Caco-2 (cell line): Measurements from ENCODE around the gene KATNAL2. TPM values are rescaled to one million over a fixed set of nuclear protein-coding genes. Genes with fewer than 3 reads are reported as not detected.

ENCODE experiments used
- BruUV-seq: library from RNA; stranded (reverse); fragments of 400-500 nt; replicated peaks from 2 replicates; lab custom pipeline; 2021; lab: Mats Ljungman, UMichigan
- CTCF ChIA-PET: fragments of 300-600 bp; sonication (Branson Sonifier 250); formaldehyde crosslinking; loops from one replicate; lab custom pipeline; 2022; ENCODE audit warnings: antibody characterized with exemption; lab: Charles Lee
- POLR2A ChIA-PET: fragments of 300-600 bp; sonication (Branson Sonifier 250); formaldehyde crosslinking; loops from one replicate; lab custom pipeline; 2022; ENCODE audit warnings: antibody characterized with exemption; lab: Charles Lee
- DNase-seq, 2 experiments: peaks; one replicate each; pipeline versions ENCODE4 v3.0.0 to v3.0.0-alpha.2; 2020 to 2022
- H3K27me3 ChIP-seq: replicated peaks from 2 replicates; pipeline ENCODE4 v1.6.0; 2011; ENCODE audit warnings: low read length; ENCODE audit not compliant: control insufficient read depth, insufficient read depth
- H3K36me3 ChIP-seq: 2 replicates; pipeline ENCODE4 v1.5.1; 2011; ENCODE audit warnings: low read length; ENCODE audit not compliant: control insufficient read depth, insufficient read depth
- H3K4me1 ChIP-seq: fragments of 250-450 bp; sonication (Bioruptor Pico); 2 replicates; pipeline ENCODE4 v1.5.1; 2020; ENCODE audit warnings: mild to moderate bottlenecking
- H3K4me3 ChIP-seq: 2 replicates; pipeline ENCODE4 v1.5.1; 2011; ENCODE audit warnings: low read depth, mild to moderate bottlenecking, control low read depth, low read length
- H3K9me3 ChIP-seq: fragments of 250-450 bp; sonication (Bioruptor Pico); 2 replicates; pipeline ENCODE4 v1.5.1; 2020; ENCODE audit warnings: mild to moderate bottlenecking, moderate library complexity
- H3K27ac Mint-ChIP-seq: one replicate; pipeline ENCODE4 v1.8.0; 2022; ENCODE audit warnings: mixed read lengths; ENCODE audit not compliant: unreplicated experiment
- H3K27me3 Mint-ChIP-seq: one replicate; pipeline ENCODE4 v1.8.0; 2022; ENCODE audit warnings: mixed read lengths; ENCODE audit not compliant: insufficient read depth, unreplicated experiment
- H3K36me3 Mint-ChIP-seq: one replicate; pipeline ENCODE4 v1.8.0; 2022; ENCODE audit warnings: mild to moderate bottlenecking, mixed read lengths; ENCODE audit not compliant: insufficient read depth, unreplicated experiment
- H3K4me1 Mint-ChIP-seq: one replicate; pipeline ENCODE4 v1.8.0; 2022; ENCODE audit warnings: low read depth, mixed read lengths; ENCODE audit not compliant: unreplicated experiment
- H3K4me3 Mint-ChIP-seq: one replicate; pipeline ENCODE4 v1.8.0; 2022; ENCODE audit warnings: mild to moderate bottlenecking, moderate library complexity, mixed read lengths; ENCODE audit not compliant: unreplicated experiment
- H3K9me3 Mint-ChIP-seq: one replicate; pipeline ENCODE4 v1.8.0; 2022; ENCODE audit warnings: mixed read lengths; ENCODE audit not compliant: unreplicated experiment
- CTCF ChIP-seq, 2 experiments: fragments of 200-600 bp in 1 of 2; IDR thresholded peaks; 1 replicate in 1 of 2; 2 replicates in 1 of 2; pipeline versions ENCODE4 v1.5.1 to v1.8.0; 2011 to 2022; ENCODE audit warnings: antibody characterized with exemption in 1 of 2, control low read depth in 1 of 2, inconsistent platforms in 1 of 2, low read depth in 1 of 2, low read length in 1 of 2, mild to moderate bottlenecking in 1 of 2, moderate library complexity in 1 of 2; ENCODE audit not compliant: insufficient read depth in 1 of 2, severe bottlenecking in 1 of 2, unreplicated experiment in 1 of 2
- intact Hi-C: fragments of 100-400 bp; cut with micrococcal nuclease; formaldehyde crosslinking; loops from one replicate; pipeline ENCODE4 v1.10.0; 2022; ENCODE audit not compliant: unreplicated experiment
- total RNA-seq: library from RNA; stranded (reverse); gene quantifications from 2 replicates; pipeline ENCODE4 v1.2.3, GENCODE V29; 2022

Gene KATNAL2
- total RNA-seq, 1 experiment from 2014 or later = not detected

DNA sequence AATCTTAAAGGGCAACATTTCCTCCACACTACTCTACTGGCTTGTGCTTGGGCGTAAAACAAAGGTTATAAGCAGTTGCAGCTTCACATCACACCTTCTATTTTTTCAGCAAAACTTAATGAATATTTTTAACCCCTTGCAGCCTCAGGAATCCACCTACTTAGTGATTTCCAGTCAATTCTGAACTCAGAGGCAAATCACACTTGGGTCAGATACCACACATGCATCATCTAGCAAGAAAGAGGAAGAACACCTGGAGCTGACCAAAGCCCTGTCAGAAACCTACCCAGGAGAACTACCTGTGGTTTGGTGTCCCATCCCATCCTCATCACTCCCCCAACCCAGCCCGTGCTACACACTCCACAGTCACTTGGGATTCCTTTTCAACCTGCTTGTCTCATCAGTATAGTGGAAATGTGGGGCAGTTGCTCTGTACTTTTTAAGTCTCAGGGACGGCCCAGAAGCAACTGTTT, 25.6 kb upstream of the KATNAL2 start:
- H3K27me3 Mint-ChIP-seq = no peaks in the 10 kb centered on the region
- peaks cover 9% of the 10 kb centered on the region for H3K36me3 Mint-ChIP-seq
- no peak for TF ChIP-seq CTCF (IDR thresholded peaks at IDR 0.05; ENCODE audit: insufficient read depth in 1 of 2, low read depth in 1 of 2, low read length in 1 of 2, severe bottlenecking in 1 of 2, unreplicated experiment in 1 of 2)
- intact Hi-C loops = no loop called here
- peaks cover 10% of the 10 kb centered on the region for H3K9me3 Mint-ChIP-seq
- Histone ChIP-seq H3K27me3 (no peaks in the 10 kb centered on the region), H3K9me3 (no peaks in the 10 kb centered on the region), H3K4me3 (no peak overlapping the region), H3K4me1 (peaks cover 11% of the 10 kb centered on the region), H3K36me3 (0 out of 2 replicates have a peak, but pooled peaks cover 3% of the 10 kb centered on the region)
- ChIA-PET CTCF (no interaction called here), POLR2A (no interaction called here)
- BruUV-seq = no TSS peak
- H3K4me3 Mint-ChIP-seq = no peak overlapping the region
- DNase-seq = no peak
- no peaks in the 10 kb centered on the region for H3K4me1 Mint-ChIP-seq
- H3K27ac Mint-ChIP-seq = no peak overlapping the region

DNA sequence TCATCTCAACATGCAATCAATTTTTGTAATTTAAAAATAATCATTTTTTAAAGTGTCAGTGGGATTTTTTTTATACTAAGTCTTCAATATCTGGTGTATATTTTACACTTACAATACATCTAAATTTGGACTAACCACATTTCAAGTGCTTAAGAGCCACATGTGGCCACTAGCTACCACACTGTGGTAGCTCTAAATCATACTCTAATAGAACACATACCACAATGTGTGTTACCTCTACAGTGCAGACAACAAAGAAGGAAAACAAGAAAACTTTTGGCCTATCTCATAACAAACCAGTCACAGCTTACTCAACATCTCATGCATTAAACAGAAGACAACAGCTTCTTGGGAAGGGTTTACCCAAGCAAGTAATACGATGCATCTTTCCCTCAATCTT, 24.6 kb upstream of the KATNAL2 start:
- Histone ChIP-seq H3K4me3 (no peak overlapping the region), H3K9me3 (no peaks in the 10 kb centered on the region), H3K4me1 (peaks cover 11% of the 10 kb centered on the region), H3K27me3 (no peaks in the 10 kb centered on the region), H3K36me3 (0 out of 2 replicates have a peak, but pooled peaks cover 3% of the 10 kb centered on the region)
- DNase-seq = no peak
- TF ChIP-seq CTCF (IDR thresholded peaks at IDR 0.05; ENCODE audit: insufficient read depth in 1 of 2, low read depth in 1 of 2, low read length in 1 of 2, severe bottlenecking in 1 of 2, unreplicated experiment in 1 of 2) = no peak
- H3K4me1 Mint-ChIP-seq = no peaks in the 10 kb centered on the region
- intact Hi-C loops = no loop called here
- ChIA-PET POLR2A (no interaction called here), CTCF (no interaction called here)
- no peaks in the 10 kb centered on the region for H3K27me3 Mint-ChIP-seq
- no TSS peak for BruUV-seq
- H3K4me3 Mint-ChIP-seq = no peak overlapping the region
- peak overlapping the region; percentile 70 for H3K27ac Mint-ChIP-seq
- peaks cover 9% of the 10 kb centered on the region for H3K36me3 Mint-ChIP-seq
- peaks cover 10% of the 10 kb centered on the region for H3K9me3 Mint-ChIP-seq

DNA sequence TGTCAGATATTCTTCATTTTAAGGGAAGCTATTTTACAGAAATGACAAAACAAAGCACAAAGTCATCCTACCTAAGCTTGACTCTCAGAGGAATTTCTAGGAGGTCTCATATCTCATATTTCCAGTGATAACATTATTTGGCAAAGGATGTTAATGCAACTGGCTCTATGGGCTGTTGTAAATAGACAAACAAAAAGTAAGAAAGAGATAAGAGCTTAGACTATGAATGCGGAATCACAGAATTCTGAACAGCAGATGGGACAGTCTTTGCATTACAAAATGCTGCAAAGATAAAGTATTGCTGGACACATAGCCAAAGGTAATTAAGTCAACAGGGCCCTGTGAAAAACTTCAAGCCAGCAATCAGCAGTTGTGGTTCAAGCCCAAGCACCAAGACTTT, 24.0 kb upstream of the KATNAL2 start:
- peak; percentile 29 to 33 for DNase-seq
- BruUV-seq = no TSS peak
- Mint-ChIP-seq H3K27me3 (no peaks in the 10 kb centered on the region), H3K36me3 (peaks cover 9% of the 10 kb centered on the region), H3K4me1 (no peaks in the 10 kb centered on the region), H3K9me3 (peaks cover 10% of the 10 kb centered on the region), H3K27ac (peak overlapping the region; percentile 70), H3K4me3 (no peak overlapping the region)
- peaks cover 11% of the 10 kb centered on the region for H3K4me1 ChIP-seq
- H3K9me3 ChIP-seq = no peaks in the 10 kb centered on the region
- no peak overlapping the region for H3K4me3 ChIP-seq
- POLR2A ChIA-PET = no interaction called here
- CTCF ChIA-PET = no interaction called here
- no peaks in the 10 kb centered on the region for H3K27me3 ChIP-seq
- TF ChIP-seq CTCF (IDR thresholded peaks at IDR 0.05; ENCODE audit: insufficient read depth in 1 of 2, low read depth in 1 of 2, low read length in 1 of 2, severe bottlenecking in 1 of 2, unreplicated experiment in 1 of 2) = no peak
- H3K36me3 ChIP-seq = 0 out of 2 replicates have a peak, but pooled peaks cover 3% of the 10 kb centered on the region
- intact Hi-C loops = no loop called here
